Measurements from ENCODE around the gene SH3PXD2A.
A peak's percentile ranks its signal among the peaks of the same experiment; 100 is the strongest.

Gene SH3PXD2A

GRCh38 chr10:103695584-103696005 is 159.8 kb downstream of the SH3PXD2A start:
- Mint-ChIP-seq H3K4me1 (peaks cover 20% of the 10 kb centered on the region), H3K9me3 (no peaks in the 10 kb centered on the region), H3K27ac (ENCODE audit: low read depth) (no peak overlapping the region), H3K4me3 (no peak overlapping the region), H3K36me3 (ENCODE audit: insufficient read depth) (no peaks in the 10 kb centered on the region), H3K27me3 (no peaks in the 10 kb centered on the region)
- ATAC-seq (replicated peaks; ENCODE audit: extremely low read depth, poor library complexity, severe bottlenecking) (no peak), DNase-seq (ENCODE audit: low spot score in 2 of 2) (no peak)

DNA sequence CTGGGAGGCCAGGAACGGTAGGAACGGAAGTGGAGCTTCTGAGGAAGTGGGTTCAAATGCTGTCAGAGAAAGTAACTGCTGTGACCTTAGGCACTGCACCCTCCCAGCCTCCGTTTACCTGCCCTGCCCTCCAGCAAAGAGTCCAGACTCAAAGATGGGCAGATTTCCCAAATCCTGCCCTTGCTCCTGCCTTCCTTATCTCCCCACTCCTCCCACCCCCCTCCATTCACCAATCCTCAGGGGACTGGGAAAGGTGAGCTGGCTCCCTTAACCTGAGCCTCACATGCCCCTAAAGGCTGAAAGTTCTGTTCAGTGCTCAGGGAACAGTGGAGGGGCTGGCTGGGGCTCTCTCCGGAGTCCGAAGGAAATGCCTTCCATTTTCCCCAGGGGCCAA is 161.6 kb downstream of the SH3PXD2A start:
- H3K36me3 Mint-ChIP-seq (ENCODE audit: insufficient read depth), result no peaks in the 10 kb centered on the region
- H3K27ac Mint-ChIP-seq (ENCODE audit: low read depth), result peak overlapping the region; percentile 75
- DNase-seq (ENCODE audit: low spot score in 2 of 2), result no peak
- ATAC-seq (replicated peaks; ENCODE audit: extremely low read depth, poor library complexity, severe bottlenecking), result no peak
- no peaks in the 10 kb centered on the region for H3K9me3 Mint-ChIP-seq
- no peaks in the 10 kb centered on the region for H3K27me3 Mint-ChIP-seq
- peaks cover 20% of the 10 kb centered on the region for H3K4me1 Mint-ChIP-seq
- H3K4me3 Mint-ChIP-seq, result peak overlapping the region; percentile 86

- peak overlapping the region; percentile 75 for H3K27ac Mint-ChIP-seq (ENCODE audit: low read depth)
- peak overlapping the region; percentile 86 for H3K4me3 Mint-ChIP-seq
- peaks cover 20% of the 10 kb centered on the region for H3K4me1 Mint-ChIP-seq
- no peaks in the 10 kb centered on the region for H3K36me3 Mint-ChIP-seq (ENCODE audit: insufficient read depth)
- DNase-seq (ENCODE audit: low spot score in 2 of 2), result no peak
- ATAC-seq (replicated peaks; ENCODE audit: extremely low read depth, poor library complexity, severe bottlenecking), result peak; percentile 52
- H3K9me3 Mint-ChIP-seq, result no peaks in the 10 kb centered on the region
- no peaks in the 10 kb centered on the region for H3K27me3 Mint-ChIP-seq
Measured at GRCh38 chr10:103692952-103693811, 162.2 kb downstream of the SH3PXD2A start.

DNA sequence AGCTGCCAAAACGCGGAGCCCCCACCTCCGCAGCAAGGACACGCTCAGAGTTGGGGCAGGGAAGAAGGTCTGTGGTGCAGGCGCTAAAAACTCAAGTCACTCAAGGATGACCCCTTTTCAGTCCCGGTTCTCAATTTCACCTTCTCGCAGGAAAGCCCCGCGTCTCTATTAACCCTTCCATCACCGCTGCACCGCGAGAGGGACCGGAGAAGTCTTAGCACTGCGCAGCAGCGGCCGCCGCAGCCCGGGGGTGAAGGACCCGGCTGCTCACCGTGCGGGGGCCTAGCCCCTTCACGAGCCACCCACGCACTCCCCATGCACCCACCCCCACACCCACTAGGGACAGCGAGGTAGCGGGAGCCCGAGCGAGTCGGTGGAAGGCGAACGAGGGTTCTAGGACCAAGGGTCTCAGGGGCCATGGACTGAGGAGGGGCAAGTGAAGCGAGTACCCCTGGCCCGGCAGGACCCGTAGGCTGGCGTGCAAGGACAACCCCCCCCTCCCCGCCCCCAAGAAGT is 162.9 kb downstream of the SH3PXD2A start:
- Mint-ChIP-seq H3K9me3 (no peaks in the 10 kb centered on the region), H3K4me1 (peaks cover 20% of the 10 kb centered on the region), H3K27me3 (no peaks in the 10 kb centered on the region), H3K27ac (ENCODE audit: low read depth) (no peak overlapping the region), H3K36me3 (ENCODE audit: insufficient read depth) (no peaks in the 10 kb centered on the region), H3K4me3 (peak overlapping the region; percentile 86)
- DNase-seq (ENCODE audit: low spot score in 2 of 2) (no peak), ATAC-seq (replicated peaks; ENCODE audit: extremely low read depth, poor library complexity, severe bottlenecking) (peak; percentile 21)

GRCh38 chr10:103691723-103692435 is 163.5 kb downstream of the SH3PXD2A start:
- ATAC-seq (replicated peaks; ENCODE audit: extremely low read depth, poor library complexity, severe bottlenecking) (no peak), DNase-seq (ENCODE audit: low spot score in 2 of 2) (no peak)
- H3K4me1 Mint-ChIP-seq, result peaks cover 20% of the 10 kb centered on the region
- H3K4me3 Mint-ChIP-seq, result peak overlapping the region; percentile 86
- H3K27me3 Mint-ChIP-seq, result no peaks in the 10 kb centered on the region
- H3K36me3 Mint-ChIP-seq (ENCODE audit: insufficient read depth), result no peaks in the 10 kb centered on the region
- peak overlapping the region; percentile 41 for H3K27ac Mint-ChIP-seq (ENCODE audit: low read depth)
- H3K9me3 Mint-ChIP-seq, result no peaks in the 10 kb centered on the region

- H3K27ac Mint-ChIP-seq (ENCODE audit: low read depth), result peak overlapping the region; percentile 41
Measured at GRCh38 chr10:103691267-103691666, 164.1 kb downstream of the SH3PXD2A start.

DNA sequence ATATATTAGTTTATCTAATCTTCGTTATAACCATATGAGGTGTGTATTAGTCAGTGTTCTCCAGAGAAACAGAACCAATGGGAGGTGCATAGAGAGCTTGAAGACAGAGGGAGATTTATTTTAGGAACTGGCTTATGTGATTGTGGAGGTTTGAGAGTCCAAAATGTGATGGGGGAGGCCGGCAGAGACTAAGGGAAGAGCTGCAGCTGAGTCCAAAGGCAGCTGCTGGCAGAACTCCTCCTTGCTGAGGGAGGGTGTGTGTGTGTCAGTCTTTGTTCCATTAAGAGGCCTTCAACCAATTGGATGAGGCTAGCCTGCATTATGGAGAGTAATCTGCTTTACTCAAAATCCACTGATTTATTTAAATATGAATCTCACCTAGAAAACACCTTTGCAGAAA is 165.1 kb downstream of the SH3PXD2A start:
- no peak overlapping the region for H3K27ac Mint-ChIP-seq (ENCODE audit: low read depth)

More at GRCh38 chr10:103691267-103691666, 164.1 kb downstream of the SH3PXD2A start:
- DNase-seq (ENCODE audit: low spot score in 2 of 2), result no peak
- Mint-ChIP-seq H3K9me3 (no peaks in the 10 kb centered on the region), H3K4me3 (peak overlapping the region; percentile 86), H3K4me1 (peaks cover 15% of the 10 kb centered on the region), H3K27me3 (no peaks in the 10 kb centered on the region), H3K36me3 (ENCODE audit: insufficient read depth) (no peaks in the 10 kb centered on the region)
- ATAC-seq (replicated peaks; ENCODE audit: extremely low read depth, poor library complexity, severe bottlenecking), result no peak

GRCh38 chr10:103688491-103688890 is 166.9 kb downstream of the SH3PXD2A start:
- Mint-ChIP-seq H3K4me1 (peaks cover 10% of the 10 kb centered on the region), H3K36me3 (ENCODE audit: insufficient read depth) (peaks cover 1% of the 10 kb centered on the region), H3K27me3 (no peaks in the 10 kb centered on the region), H3K9me3 (no peaks in the 10 kb centered on the region), H3K4me3 (no peak overlapping the region), H3K27ac (ENCODE audit: low read depth) (no peak overlapping the region)
- no peak for DNase-seq (ENCODE audit: low spot score in 2 of 2)
- no peak for ATAC-seq (replicated peaks; ENCODE audit: extremely low read depth, poor library complexity, severe bottlenecking)

More for the DNA sequence above, 165.1 kb downstream of the SH3PXD2A start:
- H3K9me3 Mint-ChIP-seq, result no peaks in the 10 kb centered on the region
- ATAC-seq (replicated peaks; ENCODE audit: extremely low read depth, poor library complexity, severe bottlenecking) (no peak), DNase-seq (ENCODE audit: low spot score in 2 of 2) (no peak)
- H3K4me1 Mint-ChIP-seq, result peaks cover 13% of the 10 kb centered on the region
- H3K36me3 Mint-ChIP-seq (ENCODE audit: insufficient read depth), result peaks cover 1% of the 10 kb centered on the region
- H3K27me3 Mint-ChIP-seq, result no peaks in the 10 kb centered on the region
- no peak overlapping the region for H3K4me3 Mint-ChIP-seq

GRCh38 chr10:103687718-103688117 is 167.7 kb downstream of the SH3PXD2A start:
- Mint-ChIP-seq H3K4me1 (peaks cover 7% of the 10 kb centered on the region), H3K9me3 (no peaks in the 10 kb centered on the region), H3K4me3 (no peak overlapping the region), H3K27me3 (no peaks in the 10 kb centered on the region), H3K27ac (ENCODE audit: low read depth) (no peak overlapping the region), H3K36me3 (ENCODE audit: insufficient read depth) (peaks cover 1% of the 10 kb centered on the region)
- DNase-seq (ENCODE audit: low spot score in 2 of 2) (no peak), ATAC-seq (replicated peaks; ENCODE audit: extremely low read depth, poor library complexity, severe bottlenecking) (no peak)

DNA sequence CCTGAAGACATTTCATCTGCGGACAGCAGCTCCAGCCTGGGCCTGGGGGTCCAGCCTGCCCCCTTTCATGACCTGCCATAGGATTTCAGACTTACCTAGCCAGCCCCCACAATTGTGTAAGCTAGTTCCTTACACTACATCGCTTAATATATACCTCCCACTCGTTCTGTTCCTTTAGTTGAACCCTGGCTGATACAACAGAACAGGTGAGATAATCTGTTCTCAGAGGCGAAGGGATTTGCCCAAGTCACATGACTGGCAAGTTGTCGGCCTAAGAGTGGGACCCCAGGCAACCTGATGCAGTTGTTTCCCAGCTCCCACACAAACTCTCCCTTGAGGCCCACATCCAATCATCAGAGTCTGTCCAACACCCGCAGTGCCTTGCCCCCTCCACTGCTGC is 168.2 kb downstream of the SH3PXD2A start:
- Mint-ChIP-seq H3K36me3 (ENCODE audit: insufficient read depth) (peaks cover 1% of the 10 kb centered on the region), H3K27ac (ENCODE audit: low read depth) (no peak overlapping the region), H3K4me3 (no peak overlapping the region), H3K27me3 (no peaks in the 10 kb centered on the region), H3K4me1 (peaks cover 7% of the 10 kb centered on the region), H3K9me3 (no peaks in the 10 kb centered on the region)
- DNase-seq (ENCODE audit: low spot score in 2 of 2) (no peak), ATAC-seq (replicated peaks; ENCODE audit: extremely low read depth, poor library complexity, severe bottlenecking) (no peak)

DNA sequence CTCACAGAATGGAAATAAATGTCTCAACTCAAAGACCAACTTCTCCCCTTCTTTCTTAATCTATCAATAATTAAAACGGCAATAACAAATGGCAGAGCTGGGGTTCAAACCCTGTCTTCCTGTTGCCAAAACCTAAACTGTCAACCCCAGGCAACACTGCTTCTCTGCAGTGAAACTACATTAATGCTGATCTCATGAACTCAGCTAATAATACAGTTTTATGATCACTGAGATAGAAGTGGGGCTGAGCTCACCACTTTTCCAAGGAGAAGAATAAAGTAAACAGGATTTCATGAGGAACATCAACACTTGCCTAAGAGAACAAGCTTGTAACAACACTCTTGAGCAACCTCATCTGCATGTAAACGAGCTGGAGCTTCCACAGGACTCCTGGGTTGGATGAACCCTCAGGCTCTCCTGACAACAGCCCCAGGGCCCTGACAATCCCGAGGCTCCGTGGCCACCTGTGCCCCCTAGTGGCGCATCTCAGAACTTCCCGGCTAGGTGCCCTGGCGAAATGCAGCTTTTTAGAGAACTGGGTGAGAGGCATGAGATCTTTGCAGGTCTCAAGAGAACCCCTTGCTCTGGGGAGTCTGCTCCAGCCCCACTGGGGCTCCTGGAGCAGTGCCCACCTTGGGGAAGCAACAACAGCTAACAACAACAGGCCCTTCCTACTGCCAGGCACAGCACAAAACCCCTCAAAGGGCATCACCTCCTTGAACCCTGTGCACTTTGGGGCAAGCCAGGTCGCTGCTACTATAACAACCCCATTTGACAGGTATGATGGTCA is 169.3 kb downstream of the SH3PXD2A start:
- ATAC-seq (replicated peaks; ENCODE audit: extremely low read depth, poor library complexity, severe bottlenecking) (no peak), DNase-seq (ENCODE audit: low spot score in 2 of 2) (peak; percentile 59 to 69)
- Mint-ChIP-seq H3K9me3 (no peaks in the 10 kb centered on the region), H3K36me3 (ENCODE audit: insufficient read depth) (peaks cover 1% of the 10 kb centered on the region), H3K27me3 (no peaks in the 10 kb centered on the region), H3K4me1 (no peaks in the 10 kb centered on the region), H3K4me3 (no peak overlapping the region), H3K27ac (ENCODE audit: low read depth) (no peak overlapping the region)

GRCh38 chr10:103683851-103684250 is 171.5 kb downstream of the SH3PXD2A start:
- ATAC-seq (replicated peaks; ENCODE audit: extremely low read depth, poor library complexity, severe bottlenecking), result no peak
- Mint-ChIP-seq H3K4me3 (no peak overlapping the region), H3K36me3 (ENCODE audit: insufficient read depth) (peaks cover 1% of the 10 kb centered on the region), H3K27me3 (no peaks in the 10 kb centered on the region), H3K9me3 (no peaks in the 10 kb centered on the region), H3K4me1 (no peaks in the 10 kb centered on the region), H3K27ac (ENCODE audit: low read depth) (no peak overlapping the region)
- DNase-seq (ENCODE audit: low spot score in 2 of 2), result no peak
